Ishikawa (cell line): Measurements from ENCODE around the gene HYAL2.

Experiments
- CEBPB ChIP-seq: IDR thresholded peaks from 2 replicates; pipeline ENCODE4 v1.6.1; 2012
- CREB1 ChIP-seq: IDR thresholded peaks from 2 replicates; pipeline ENCODE4 v1.6.1; 2012; ENCODE audit warnings: low read depth
- EGR1 ChIP-seq: IDR thresholded peaks from 2 replicates; pipeline ENCODE4 v1.6.1; 2012
- EP300 ChIP-seq: IDR thresholded peaks from 2 replicates; pipeline ENCODE4 v1.6.1; 2012; ENCODE audit warnings: borderline replicate concordance
- FOXM1 ChIP-seq: IDR thresholded peaks from 2 replicates; pipeline ENCODE4 v1.6.1; 2012; ENCODE audit warnings: low read depth, borderline replicate concordance
- NFIC ChIP-seq: IDR thresholded peaks from 2 replicates; pipeline ENCODE4 v1.6.1; 2012
- RAD21 ChIP-seq: IDR thresholded peaks from 2 replicates; pipeline ENCODE4 v1.6.1; 2012; ENCODE audit warnings: low read depth
- TAF1 ChIP-seq: IDR thresholded peaks from 2 replicates; pipeline ENCODE4 v1.6.1; 2012; ENCODE audit warnings: low read depth, mild to moderate bottlenecking
- TCF12 ChIP-seq: IDR thresholded peaks from 2 replicates; pipeline ENCODE4 v1.6.1; 2012; ENCODE audit warnings: low read depth
- TEAD4 ChIP-seq: IDR thresholded peaks from 2 replicates; pipeline ENCODE4 v1.6.1; 2012
- YY1 ChIP-seq: IDR thresholded peaks from 2 replicates; pipeline ENCODE4 v1.6.1; 2012; ENCODE audit warnings: low read depth
- ZBTB7A ChIP-seq: IDR thresholded peaks from 2 replicates; pipeline ENCODE4 v1.6.1; 2012; ENCODE audit warnings: low read depth
- TF ChIP-seq, protein P1 (sequence below): IDR thresholded peaks from 2 replicates; pipeline ENCODE4 v1.6.1; 2012
- TF ChIP-seq, protein P2 (sequence below): IDR thresholded peaks from 2 replicates; pipeline ENCODE4 v1.6.1; 2012; ENCODE audit warnings: low read depth, mild to moderate bottlenecking
- TF ChIP-seq, protein P3 (sequence below): IDR thresholded peaks from 2 replicates; pipeline ENCODE4 v1.6.1; 2012

The HYAL2 gene

DNA sequence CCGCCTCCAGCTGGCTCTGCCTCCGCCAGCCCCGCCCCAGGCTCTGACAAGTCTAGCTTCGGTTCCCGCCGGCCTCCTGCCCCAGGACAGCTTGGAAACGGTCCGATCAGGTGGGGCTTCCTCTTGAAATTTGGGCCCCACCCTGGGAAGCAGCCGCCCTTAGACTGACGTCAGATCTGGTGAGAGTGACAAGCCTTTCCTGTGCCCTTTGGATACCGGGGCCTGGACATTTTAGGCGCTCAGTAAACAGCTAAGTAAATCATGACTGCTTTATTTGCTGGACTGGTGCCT is 23.0 kb downstream of the HYAL2 start:
- TF ChIP-seq YY1, result no peak
- TF ChIP-seq, protein P1, sequence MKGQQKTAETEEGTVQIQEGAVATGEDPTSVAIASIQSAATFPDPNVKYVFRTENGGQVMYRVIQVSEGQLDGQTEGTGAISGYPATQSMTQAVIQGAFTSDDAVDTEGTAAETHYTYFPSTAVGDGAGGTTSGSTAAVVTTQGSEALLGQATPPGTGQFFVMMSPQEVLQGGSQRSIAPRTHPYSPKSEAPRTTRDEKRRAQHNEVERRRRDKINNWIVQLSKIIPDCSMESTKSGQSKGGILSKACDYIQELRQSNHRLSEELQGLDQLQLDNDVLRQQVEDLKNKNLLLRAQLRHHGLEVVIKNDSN, result 0 out of 2 replicates have a peak, but pooled peaks have one; percentile 24
- no peak for TF ChIP-seq EGR1
- TF ChIP-seq RAD21, result no peak
- TF ChIP-seq ZBTB7A, result no peak
- TF ChIP-seq CREB1, result 0 out of 2 replicates have a peak, but pooled peaks have one; percentile 2
- TF ChIP-seq, protein P2, sequence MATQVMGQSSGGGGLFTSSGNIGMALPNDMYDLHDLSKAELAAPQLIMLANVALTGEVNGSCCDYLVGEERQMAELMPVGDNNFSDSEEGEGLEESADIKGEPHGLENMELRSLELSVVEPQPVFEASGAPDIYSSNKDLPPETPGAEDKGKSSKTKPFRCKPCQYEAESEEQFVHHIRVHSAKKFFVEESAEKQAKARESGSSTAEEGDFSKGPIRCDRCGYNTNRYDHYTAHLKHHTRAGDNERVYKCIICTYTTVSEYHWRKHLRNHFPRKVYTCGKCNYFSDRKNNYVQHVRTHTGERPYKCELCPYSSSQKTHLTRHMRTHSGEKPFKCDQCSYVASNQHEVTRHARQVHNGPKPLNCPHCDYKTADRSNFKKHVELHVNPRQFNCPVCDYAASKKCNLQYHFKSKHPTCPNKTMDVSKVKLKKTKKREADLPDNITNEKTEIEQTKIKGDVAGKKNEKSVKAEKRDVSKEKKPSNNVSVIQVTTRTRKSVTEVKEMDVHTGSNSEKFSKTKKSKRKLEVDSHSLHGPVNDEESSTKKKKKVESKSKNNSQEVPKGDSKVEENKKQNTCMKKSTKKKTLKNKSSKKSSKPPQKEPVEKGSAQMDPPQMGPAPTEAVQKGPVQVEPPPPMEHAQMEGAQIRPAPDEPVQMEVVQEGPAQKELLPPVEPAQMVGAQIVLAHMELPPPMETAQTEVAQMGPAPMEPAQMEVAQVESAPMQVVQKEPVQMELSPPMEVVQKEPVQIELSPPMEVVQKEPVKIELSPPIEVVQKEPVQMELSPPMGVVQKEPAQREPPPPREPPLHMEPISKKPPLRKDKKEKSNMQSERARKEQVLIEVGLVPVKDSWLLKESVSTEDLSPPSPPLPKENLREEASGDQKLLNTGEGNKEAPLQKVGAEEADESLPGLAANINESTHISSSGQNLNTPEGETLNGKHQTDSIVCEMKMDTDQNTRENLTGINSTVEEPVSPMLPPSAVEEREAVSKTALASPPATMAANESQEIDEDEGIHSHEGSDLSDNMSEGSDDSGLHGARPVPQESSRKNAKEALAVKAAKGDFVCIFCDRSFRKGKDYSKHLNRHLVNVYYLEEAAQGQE, result no peak
- no peak for TF ChIP-seq EP300

DNA sequence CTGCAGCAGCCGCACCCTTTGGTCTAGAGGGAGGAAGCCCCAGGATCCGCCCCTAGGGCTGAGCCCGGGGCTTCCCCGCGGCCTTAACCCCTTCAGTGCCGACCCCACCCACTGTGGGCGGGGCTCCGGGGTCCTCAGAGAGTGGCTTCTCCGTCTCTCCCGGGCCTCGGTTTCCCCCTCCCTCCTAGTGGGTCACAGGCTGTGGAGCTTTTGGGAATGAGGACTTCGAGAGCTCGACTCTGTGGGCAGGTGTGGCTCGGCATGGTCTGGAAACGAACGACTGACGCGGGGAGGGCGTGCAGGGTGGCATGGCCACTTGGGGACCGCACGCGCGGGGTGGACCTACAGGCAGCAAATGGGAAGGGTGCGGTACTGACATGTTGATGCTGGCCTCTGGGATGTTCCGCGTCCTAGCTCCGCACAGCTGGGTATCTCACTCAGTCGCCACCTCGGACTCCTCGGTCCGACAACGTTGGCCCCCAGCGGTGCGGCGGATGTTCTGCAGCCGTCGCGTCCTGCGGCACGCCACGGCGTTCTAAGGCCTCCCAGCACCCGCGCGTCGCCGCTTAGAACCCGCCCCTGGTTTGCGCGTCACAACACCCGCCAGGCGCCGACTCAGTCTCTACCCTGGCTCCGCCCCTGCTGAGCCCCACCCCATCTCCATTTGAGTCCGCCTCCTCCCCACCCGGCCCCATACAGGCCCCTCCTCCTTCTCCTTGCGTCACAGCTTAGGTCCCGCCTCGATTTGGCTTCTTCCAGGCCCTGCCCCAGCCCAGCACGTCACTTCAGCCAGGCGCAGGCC is 23.5 kb downstream of the HYAL2 start, which contains the start of the genes HYAL3 and NAA80:
Gene HYAL3, minus strand, starts transcription at position 570 of the 802 bp plus-strand sequence. CDS start 3,803 bp downstream, outside the sequence.
Gene NAA80, minus strand, starts transcription at position 570 of the 802 bp plus-strand sequence. CDS start 1,942 bp downstream, outside the sequence.
- no peak for TF ChIP-seq TCF12
- TF ChIP-seq FOXM1, result no peak
- TF ChIP-seq YY1, result 0 out of 2 replicates have a peak, but pooled peaks have one; percentile 49
- TF ChIP-seq, protein P3, sequence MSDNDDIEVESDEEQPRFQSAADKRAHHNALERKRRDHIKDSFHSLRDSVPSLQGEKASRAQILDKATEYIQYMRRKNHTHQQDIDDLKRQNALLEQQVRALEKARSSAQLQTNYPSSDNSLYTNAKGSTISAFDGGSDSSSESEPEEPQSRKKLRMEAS, result peak; percentile 80
- peak; percentile 35; the same call in 1 of the 2 replicates for TF ChIP-seq EP300
- TF ChIP-seq TEAD4, result peak; percentile 31; the same call in 1 of the 2 replicates
- TF ChIP-seq CREB1, result 0 out of 2 replicates have a peak, but pooled peaks have one; percentile 11

DNA sequence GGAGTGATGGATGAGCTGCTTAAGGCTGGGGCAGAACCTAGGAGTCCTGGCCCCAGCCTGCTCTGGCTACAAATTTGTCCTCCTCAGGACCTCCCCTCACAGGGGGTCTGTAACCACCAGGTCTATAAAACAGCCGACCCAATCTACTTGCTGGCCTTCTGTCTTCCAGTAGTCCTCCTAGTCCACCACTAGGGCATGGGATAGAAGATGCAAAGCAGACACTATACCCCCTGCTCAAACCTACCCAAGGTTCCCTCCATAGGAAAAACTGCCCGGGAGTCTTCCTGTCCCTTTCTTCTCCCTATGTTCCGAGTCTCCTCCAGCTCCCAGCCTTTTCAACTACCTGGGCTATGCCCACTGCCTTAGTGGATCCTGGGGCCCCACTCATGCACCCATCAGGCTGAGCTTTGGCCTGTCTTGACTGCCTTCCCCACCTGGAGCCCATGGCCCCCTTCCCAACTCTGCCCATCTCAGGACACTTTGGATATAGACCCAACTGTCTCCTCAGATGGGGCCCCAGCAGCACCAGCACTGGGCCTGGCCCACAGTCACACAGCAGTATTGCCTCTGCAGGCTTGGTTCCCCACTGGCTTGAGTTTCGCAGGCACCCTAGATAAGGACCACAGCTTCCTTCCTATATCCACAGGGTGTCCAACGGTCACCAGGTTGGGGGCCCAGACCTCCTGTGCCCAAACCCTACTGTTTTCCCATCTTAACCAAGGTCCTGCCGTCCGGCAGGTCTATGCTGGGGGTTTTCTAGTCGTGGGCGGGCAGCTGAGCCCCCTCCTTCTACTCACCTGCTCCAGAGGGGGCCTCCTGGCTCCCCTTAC is 24.4 kb downstream of the HYAL2 start:
- TF ChIP-seq CREB1 (no peak), TAF1 (no peak), ZBTB7A (no peak), EGR1 (no peak), RAD21 (no peak), TCF12 (no peak), CEBPB (no peak), EP300 (no peak), YY1 (no peak), TEAD4 (no peak), FOXM1 (no peak), NFIC (no peak)
- TF ChIP-seq, protein P3, result no peak
- TF ChIP-seq, protein P1, result no peak
- TF ChIP-seq, protein P2, result no peak

DNA sequence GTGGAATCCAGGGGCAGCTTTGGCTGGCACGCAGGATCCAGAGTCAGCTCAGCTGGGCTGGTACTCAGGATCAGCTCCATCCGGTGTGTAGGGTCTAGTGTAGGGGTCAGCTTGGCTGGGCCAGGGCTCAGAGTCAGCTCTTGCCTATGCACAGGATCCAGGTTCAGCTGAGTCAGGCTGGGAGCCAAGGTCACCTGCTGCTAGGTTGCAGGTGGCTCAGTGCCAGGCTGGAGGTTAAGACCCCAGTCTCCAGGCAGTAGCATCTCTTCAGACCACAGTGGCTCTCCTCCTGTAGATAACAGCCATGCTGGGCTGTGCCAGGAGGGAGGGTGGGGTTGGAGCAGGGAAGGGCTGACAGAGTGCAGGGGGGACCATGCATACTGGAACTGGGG is 25.2 kb downstream of the HYAL2 start:
- TF ChIP-seq TAF1, result no peak
- no peak for TF ChIP-seq FOXM1
- no peak for TF ChIP-seq RAD21
- TF ChIP-seq, protein P1, result no peak
- TF ChIP-seq, protein P2, result no peak
- no peak for TF ChIP-seq EGR1
- TF ChIP-seq CREB1, result no peak
